ENCODE results near the gene NODAL.
"Not testable (repeated sequence)": the region's sequence is repeated elsewhere in the genome, so short reads cannot be mapped to it uniquely, and the experiment has no call there.

NODAL gene

GRCh38 chr10:70441161-70441894 is at the start of gene NODAL:
TSS of gene NODAL (minus strand) at chr10:70441681. CDS start at chr10:70441667, 14 bp downstream.
- no peak for DNase-seq (ENCODE audit: low spot score)

DNA sequence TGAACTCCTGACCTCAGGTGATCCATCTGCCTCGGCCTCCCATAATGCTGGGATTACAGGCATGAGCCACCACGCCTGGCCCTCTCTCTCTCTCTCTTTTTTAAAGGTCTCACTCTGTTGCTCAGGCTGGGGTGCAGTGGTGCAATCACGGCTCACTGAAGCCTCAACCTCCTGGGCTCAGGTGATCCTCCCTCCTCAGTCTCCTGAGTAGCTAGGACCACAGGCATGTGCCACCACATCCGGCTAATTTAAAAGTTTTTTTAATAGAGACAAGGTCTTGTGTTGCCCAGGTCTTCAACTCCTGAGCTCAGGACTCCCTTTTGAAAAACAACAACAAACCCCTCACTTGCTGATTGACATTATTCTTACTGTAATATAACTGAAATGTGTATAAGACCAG is 48.7 kb upstream of the NODAL start:
- no peak for DNase-seq (ENCODE audit: low spot score)

- no peak for DNase-seq (ENCODE audit: low spot score)
Measured at GRCh38 chr10:70487824-70488223, 46.3 kb upstream of the NODAL start.

- DNase-seq (ENCODE audit: low spot score) = not testable (repeated sequence)
Measured at GRCh38 chr10:70483872-70484271, 42.4 kb upstream of the NODAL start.

DNA sequence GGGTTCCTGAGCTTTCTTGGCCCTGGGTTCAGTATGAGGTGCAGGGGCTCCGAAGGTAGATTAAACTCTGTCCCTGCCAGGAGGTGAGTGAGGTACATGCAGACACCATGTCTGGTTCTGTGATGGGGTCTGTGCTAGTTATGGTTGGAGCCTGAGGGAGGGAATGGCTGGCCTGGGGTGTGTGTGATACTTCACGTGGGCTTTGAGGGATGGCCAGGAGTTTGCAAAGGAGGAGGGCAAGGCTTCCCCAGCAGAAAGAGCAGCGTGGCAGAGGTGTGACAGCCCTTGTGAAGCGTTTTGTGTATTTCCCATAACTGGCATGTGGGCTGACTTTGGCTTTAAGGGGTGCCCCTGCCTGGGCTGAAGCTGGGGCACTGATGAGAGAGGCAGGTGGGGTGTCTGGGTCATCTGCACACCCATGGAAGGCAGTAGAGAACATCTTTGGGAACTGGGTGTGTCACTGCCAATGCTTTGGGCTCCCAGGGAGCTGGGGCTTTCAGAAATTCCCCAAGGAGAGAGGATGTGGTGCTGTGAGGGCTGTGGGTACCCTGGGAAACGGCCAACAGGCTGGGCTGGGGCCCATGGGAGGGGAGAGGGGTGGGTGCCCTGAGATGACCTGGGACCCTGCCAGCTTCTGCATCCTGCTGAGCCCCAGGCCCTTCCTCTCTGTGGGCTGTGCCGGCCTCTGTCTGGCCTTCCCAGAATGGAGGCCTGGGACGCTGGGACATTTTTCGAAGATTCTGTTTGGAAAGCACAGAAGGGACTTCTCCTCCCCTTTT is 41.7 kb upstream of the NODAL start:
- no peak for DNase-seq (ENCODE audit: low spot score)

GRCh38 chr10:70481831-70482530 is 40.5 kb upstream of the NODAL start:
- no peak for DNase-seq (ENCODE audit: low spot score)

- DNase-seq (ENCODE audit: low spot score) = no peak
Measured at GRCh38 chr10:70481105-70481504, 39.6 kb upstream of the NODAL start.

GRCh38 chr10:70480239-70480861 is 38.9 kb upstream of the NODAL start:
- no peak for DNase-seq (ENCODE audit: low spot score)

GRCh38 chr10:70479626-70480238 is 38.3 kb upstream of the NODAL start:
- no peak for DNase-seq (ENCODE audit: low spot score)

DNA sequence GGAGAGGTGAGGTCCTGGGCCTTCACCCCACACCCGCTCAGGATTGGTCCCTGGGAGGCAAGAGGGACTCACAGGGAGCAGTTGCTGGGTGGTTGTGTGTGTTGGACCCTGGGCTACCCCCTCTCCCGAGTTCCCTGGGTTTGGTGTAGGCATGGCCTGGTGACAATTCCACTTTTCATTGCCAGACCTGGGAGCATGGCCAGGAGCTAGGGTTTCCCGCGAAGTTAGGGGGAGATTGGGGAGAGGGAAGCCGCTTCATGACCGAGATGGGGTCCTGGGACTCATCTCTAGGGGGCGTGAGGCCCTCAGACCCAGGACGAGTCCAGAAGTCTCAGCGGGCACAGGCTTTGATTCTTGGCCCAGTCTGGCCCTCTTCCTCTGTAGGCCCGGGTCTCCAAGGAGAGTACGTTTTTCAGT is 37.7 kb upstream of the NODAL start:
- no peak for DNase-seq (ENCODE audit: low spot score)

DNA sequence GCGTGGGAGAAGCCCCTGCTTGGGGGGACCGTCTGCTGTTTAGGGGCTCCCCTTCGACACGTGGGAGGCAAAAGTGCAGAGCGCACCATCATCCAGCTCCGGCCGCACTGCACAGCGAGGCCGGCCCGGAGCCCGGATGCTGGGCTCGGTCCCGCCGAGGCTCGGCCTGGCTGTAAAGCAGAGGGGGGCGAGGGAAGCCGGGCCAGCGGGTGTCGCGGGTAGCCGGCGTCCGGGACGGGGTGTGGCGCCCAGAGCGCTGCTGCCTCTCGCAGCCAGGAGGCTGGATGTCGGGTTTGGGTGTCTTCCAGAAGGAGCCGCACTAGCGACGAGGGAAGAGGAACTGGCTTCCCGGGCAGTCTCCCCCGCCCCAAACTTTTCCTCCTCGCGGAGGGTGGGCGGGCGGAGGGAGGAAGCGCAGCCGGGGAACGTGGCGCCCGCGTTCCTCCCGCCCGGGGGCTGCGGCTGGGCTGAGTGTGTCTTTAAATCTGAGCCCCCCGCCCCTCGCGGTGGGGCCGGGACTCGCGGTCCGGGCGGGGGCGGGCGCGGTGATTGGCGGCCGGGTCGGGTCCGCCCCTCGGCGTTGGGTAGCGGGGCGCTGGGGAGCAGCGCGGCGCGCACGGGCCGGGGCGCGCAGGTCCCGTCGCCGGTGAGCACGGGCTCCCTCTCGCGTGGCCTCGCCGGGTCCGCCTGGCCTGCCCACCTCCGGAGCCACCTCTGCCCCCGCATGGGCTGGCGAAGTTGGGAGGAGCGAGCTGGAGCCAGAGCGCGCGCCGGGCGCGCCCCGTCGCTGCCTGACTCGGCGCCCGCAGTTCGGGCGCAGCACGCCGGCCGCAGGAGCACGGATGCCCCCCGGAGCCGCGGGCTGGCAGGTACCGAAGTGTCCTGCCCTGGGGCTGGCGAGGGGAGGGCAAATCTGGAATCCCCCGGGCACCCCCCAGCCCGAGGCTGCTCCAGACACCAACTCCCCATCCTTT is 37.0 kb upstream of the NODAL start, which contains the start of gene PALD1:
Gene PALD1 (plus strand): TSS at position 577 of the 974 bp plus-strand sequence. CDS start 47,185 bp downstream, outside the sequence.
- peak; percentile 56 for DNase-seq (ENCODE audit: low spot score)

- no peak for DNase-seq (ENCODE audit: low spot score)
Measured at GRCh38 chr10:70477661-70478162, 36.2 kb upstream of the NODAL start.

DNA sequence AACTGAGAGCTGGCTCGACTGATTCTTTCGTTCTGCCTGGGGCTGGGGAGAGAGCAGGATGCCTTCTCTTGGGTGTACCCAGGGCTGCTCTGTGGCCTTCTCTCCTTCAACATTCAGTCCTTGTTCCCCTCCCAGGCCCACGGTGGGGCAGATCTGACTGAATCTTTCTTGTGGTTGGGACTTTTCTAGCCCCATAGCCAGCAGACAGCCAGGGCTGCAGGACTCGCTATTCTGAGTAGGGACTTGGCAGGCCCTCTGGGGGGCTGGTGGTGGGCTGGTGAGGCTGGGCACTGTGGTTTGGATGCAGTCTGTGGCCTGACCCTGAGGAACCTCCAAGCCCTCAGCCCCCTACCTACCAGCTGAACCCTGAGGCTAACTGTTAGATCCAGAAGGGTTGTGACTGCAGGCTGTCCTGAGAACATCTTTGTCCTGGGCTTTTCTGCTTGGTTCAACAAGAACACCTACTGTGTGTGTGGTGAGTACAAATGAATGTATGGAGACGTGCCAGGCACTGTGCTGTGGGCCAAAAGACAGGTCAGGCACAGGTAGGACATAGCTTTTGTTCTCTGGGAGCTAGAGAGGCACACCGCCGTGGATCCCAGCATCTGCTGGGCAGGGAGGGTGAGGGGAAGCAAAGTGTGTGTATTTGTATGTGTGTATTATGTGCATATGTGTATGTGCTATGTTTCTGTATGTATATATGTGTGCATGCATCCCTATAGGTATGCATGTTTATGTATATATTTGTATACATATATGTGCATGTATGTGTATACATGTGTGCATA is 35.0 kb upstream of the NODAL start:
- no peak for DNase-seq (ENCODE audit: low spot score)

GRCh38 chr10:70475661-70476060 is 34.2 kb upstream of the NODAL start:
- DNase-seq (ENCODE audit: low spot score) = no peak

GRCh38 chr10:70474780-70475179 is 33.3 kb upstream of the NODAL start:
- DNase-seq (ENCODE audit: low spot score) = no peak

- DNase-seq (ENCODE audit: low spot score) = no peak
Measured at GRCh38 chr10:70472799-70473454, 31.4 kb upstream of the NODAL start.

DNA sequence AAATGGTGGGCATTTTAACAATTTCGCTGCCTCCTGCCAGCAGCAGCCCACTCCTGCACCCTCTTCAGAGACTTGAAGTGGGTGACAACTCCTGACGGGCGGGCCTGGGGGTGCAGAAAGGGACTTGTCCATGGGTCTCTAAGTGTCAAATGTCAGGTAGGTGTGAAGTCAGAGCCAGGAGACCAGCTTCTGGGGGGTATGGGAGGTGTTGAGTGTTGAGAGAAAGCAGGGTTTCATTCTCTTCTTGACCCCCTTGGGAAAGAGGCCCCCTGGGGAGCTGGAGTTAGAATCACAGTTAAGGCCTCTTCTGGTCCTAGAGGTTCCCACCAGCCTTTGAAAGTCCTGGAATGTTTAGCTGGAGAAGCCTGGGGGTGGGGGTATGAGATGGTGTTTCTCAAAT is 25.5 kb upstream of the NODAL start:
- no peak for DNase-seq (ENCODE audit: low spot score)

DNA sequence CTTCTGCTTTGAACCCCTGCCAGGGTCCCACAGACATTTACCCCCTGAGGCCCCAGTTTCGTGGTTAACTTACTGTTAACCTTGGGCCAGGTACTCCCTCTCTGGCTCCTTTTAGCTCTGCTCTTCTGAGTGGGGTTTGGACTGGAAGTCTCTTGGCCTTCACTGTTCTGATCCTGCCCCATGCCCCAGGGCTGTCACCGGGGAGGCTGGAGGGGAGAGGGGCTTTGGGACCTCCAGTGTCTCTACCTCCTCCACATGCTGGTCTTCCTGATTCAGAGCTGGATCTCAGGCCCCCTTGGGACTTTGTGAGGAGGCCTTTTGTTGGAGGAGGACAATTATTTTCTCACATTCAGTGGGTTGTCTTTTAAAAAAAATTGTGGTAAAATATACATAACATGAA is 24.4 kb upstream of the NODAL start:
- DNase-seq (ENCODE audit: low spot score) = no peak

GRCh38 chr10:70465278-70465677 is 23.8 kb upstream of the NODAL start:
- no peak for DNase-seq (ENCODE audit: low spot score)

Measured in AG08395 (cell line).